ENCODE results near the gene TRIM47.
"Not testable (repeated sequence)": the region's sequence is repeated elsewhere in the genome, so short reads cannot be mapped to it uniquely, and the experiment has no call there.

Gene TRIM47

GRCh38 chr17:75873587-75874322 lies 4.6 kb downstream of the TRIM47 start:
- Histone ChIP-seq H3K9me3 (ENCODE audit: control insufficient read depth, insufficient read depth, low read depth, low read length) (no peaks in the 10 kb centered on the region), H3K4me1 (ENCODE audit: control insufficient read depth, insufficient read depth, low read length) (peaks cover 42% of the 10 kb centered on the region), H3K27me3 (ENCODE audit: control insufficient read depth, insufficient read depth, low read length) (peaks cover 22% of the 10 kb centered on the region), H3K4me3 (ENCODE audit: low read depth, low read length) (no peak overlapping the region), H3K36me3 (ENCODE audit: control insufficient read depth, insufficient read depth, low read length) (no peaks in the 10 kb centered on the region), H3K9ac (ENCODE audit: low read length) (no peak overlapping the region), H3K27ac (ENCODE audit: low read depth, low read length) (no peak overlapping the region)

- H3K4me1 ChIP-seq (ENCODE audit: control insufficient read depth, insufficient read depth, low read length), result peaks cover 42% of the 10 kb centered on the region
- no peak overlapping the region for H3K4me3 ChIP-seq (ENCODE audit: low read depth, low read length)
- no peak overlapping the region for H3K9ac ChIP-seq (ENCODE audit: low read length)
- no peak overlapping the region for H3K27ac ChIP-seq (ENCODE audit: low read depth, low read length)
- no peaks in the 10 kb centered on the region for H3K9me3 ChIP-seq (ENCODE audit: control insufficient read depth, insufficient read depth, low read depth, low read length)
- peaks cover 13% of the 10 kb centered on the region for H3K27me3 ChIP-seq (ENCODE audit: control insufficient read depth, insufficient read depth, low read length)
- H3K36me3 ChIP-seq (ENCODE audit: control insufficient read depth, insufficient read depth, low read length), result no peaks in the 10 kb centered on the region
Observed at GRCh38 chr17:75872434-75873351, 5.7 kb downstream of the TRIM47 start.

- H3K27me3 ChIP-seq (ENCODE audit: control insufficient read depth, insufficient read depth, low read length); H3K9ac ChIP-seq (ENCODE audit: low read length); H3K4me3 ChIP-seq (ENCODE audit: low read depth, low read length); H3K9me3 ChIP-seq (ENCODE audit: control insufficient read depth, insufficient read depth, low read depth, low read length); H3K27ac ChIP-seq (ENCODE audit: low read depth, low read length); H3K36me3 ChIP-seq (ENCODE audit: control insufficient read depth, insufficient read depth, low read length): not testable (repeated sequence)
- peaks cover 23% of the 10 kb centered on the region for H3K4me1 ChIP-seq (ENCODE audit: control insufficient read depth, insufficient read depth, low read length)
Observed at GRCh38 chr17:75870228-75870627, 8.2 kb downstream of the TRIM47 start.

DNA sequence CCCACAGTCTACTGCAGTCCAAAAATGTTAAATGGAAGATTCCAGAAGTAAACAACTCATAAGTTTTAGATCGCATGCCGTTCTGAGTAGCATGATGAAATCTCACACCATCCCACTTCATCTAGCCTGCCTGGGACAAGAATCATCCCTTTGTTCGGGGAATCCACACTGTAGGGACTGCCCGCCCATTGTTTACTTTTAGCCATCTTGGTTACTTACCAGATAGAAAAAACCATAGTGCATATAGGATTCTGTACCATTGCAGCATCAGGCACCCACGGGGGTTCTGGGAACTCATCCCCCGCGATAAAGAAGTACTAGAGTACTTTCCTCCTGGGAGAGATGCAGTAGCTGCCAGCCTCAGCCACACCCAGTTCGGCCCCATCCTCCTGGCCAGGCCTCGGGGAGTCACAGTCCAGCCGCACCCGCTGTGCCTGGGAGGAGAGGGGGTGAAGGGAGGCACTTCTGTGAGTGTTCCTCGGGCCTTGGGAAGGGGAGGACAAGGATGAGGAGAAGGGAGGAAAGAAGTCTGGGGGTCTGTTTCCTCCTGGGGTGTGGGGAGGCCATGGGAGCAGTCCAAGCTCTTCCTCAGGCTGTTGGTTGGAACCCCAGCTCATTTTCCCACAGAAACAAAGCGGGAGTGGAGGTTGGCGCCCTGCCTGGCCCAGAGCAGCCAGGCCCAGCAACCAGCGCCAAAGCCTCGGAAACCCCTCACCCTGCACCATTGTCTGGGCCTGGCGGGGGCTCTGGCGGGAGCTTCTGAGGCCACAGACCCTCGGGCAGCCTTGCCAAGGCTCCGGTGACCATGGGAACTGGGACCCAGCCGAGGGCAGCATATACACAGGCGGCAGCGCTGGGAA lies 8.9 kb downstream of the TRIM47 start:
- Histone ChIP-seq H3K4me1 (ENCODE audit: control insufficient read depth, insufficient read depth, low read length) (peaks cover 26% of the 10 kb centered on the region), H3K36me3 (ENCODE audit: control insufficient read depth, insufficient read depth, low read length) (no peaks in the 10 kb centered on the region), H3K27me3 (ENCODE audit: control insufficient read depth, insufficient read depth, low read length) (no peaks in the 10 kb centered on the region), H3K4me3 (ENCODE audit: low read depth, low read length) (no peak overlapping the region), H3K9me3 (ENCODE audit: control insufficient read depth, insufficient read depth, low read depth, low read length) (no peaks in the 10 kb centered on the region), H3K9ac (ENCODE audit: low read length) (peak overlapping the region; percentile 33), H3K27ac (ENCODE audit: low read depth, low read length) (no peak overlapping the region)

DNA sequence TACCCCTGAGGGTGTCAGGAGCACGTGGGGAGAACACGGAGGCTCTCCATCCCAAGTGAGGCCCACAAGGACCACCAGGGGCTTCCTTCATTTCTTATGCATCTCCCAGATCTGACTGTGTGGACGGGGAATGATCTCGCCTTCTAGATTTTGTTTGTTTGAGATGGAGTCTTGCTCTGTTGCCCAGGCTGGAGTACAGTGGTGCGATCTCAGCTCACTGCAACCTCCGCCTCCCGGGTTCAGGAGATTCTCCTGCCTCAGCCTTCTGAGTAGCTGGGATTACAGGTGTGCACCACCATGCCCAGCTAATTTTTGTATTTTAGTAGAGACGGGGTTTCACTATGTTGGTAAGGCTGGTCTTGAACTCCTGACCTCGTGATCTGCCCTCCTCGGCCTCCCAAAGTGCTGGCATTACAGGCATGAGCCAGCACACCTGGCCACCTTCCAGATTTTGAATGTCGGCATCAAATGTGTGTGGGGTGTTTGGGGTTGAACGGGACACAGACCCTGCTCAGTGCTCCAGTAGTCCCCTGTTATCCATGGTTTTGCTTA lies 9.6 kb downstream of the TRIM47 start:
- H3K27me3 ChIP-seq (ENCODE audit: control insufficient read depth, insufficient read depth, low read length); H3K36me3 ChIP-seq (ENCODE audit: control insufficient read depth, insufficient read depth, low read length); H3K4me3 ChIP-seq (ENCODE audit: low read depth, low read length); H3K27ac ChIP-seq (ENCODE audit: low read depth, low read length); H3K9me3 ChIP-seq (ENCODE audit: control insufficient read depth, insufficient read depth, low read depth, low read length); H3K9ac ChIP-seq (ENCODE audit: low read length): not testable (repeated sequence)
- peaks cover 30% of the 10 kb centered on the region for H3K4me1 ChIP-seq (ENCODE audit: control insufficient read depth, insufficient read depth, low read length)

DNA sequence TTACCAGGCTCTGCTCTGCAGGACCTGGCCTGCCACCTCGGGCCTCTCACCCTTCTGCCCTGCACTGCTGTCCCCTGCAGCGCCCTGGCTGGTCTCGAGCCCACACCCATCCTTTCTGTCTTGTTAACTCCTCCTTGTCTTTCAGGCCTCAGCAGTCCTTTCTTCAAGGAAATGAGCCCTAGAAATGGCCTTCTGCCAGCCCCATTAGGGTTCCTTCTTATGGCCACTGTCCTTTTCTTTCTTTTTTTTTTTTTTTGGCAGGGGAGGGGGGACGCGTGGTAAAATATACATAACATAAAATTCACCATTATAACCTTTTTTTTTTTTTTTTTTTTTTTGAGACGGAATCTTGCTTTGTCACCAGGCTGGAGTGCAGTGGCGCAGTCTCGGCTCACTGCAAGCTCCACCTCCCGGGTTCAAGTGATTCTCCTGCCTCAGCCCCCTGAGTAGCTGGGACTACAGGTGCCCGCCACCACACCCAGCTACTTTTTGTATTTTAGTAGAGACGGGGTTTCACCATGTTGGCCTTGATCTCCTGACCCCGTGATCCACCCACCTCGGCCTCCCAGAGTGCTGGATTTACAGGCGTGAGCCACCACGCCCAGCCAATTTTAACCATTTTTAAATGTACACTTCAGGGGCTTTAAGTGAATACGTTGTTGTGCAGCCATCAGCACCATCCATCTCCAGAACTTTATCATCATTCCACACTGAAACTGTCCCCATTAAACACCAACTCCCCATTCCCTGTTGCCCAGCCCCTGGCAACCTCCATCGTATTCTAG lies 12.8 kb downstream of the TRIM47 start:
- H3K9me3 ChIP-seq (ENCODE audit: control insufficient read depth, insufficient read depth, low read depth, low read length); H3K9ac ChIP-seq (ENCODE audit: low read length); H3K4me3 ChIP-seq (ENCODE audit: low read depth, low read length); H3K27ac ChIP-seq (ENCODE audit: low read depth, low read length); H3K36me3 ChIP-seq (ENCODE audit: control insufficient read depth, insufficient read depth, low read length); H3K27me3 ChIP-seq (ENCODE audit: control insufficient read depth, insufficient read depth, low read length): not testable (repeated sequence)
- peaks cover 18% of the 10 kb centered on the region; the same call in 1 of the 2 replicates for H3K4me1 ChIP-seq (ENCODE audit: control insufficient read depth, insufficient read depth, low read length)

DNA sequence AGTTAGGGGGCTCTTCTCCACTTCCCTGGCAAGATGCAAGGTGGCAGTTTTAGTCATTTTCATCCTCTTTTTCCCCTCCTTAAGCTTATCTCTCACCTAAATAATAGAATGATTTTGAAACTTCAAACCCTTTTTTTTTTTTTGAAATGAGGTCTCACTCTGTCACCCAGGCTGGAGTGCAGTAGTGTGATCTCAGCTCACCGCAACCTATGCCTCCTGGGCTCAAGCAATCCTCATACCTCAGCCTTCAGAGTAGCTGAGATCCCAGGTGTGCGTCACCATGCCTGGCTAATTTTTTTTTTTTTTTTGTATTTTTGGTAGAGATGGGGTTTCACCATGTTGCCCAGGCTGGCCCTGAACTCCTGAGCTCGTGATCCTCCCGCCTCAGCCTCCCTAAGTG lies 13.5 kb downstream of the TRIM47 start:
- not testable (repeated sequence) for H3K36me3 ChIP-seq (ENCODE audit: control insufficient read depth, insufficient read depth, low read length); H3K9me3 ChIP-seq (ENCODE audit: control insufficient read depth, insufficient read depth, low read depth, low read length); H3K27me3 ChIP-seq (ENCODE audit: control insufficient read depth, insufficient read depth, low read length); H3K27ac ChIP-seq (ENCODE audit: low read depth, low read length); H3K4me3 ChIP-seq (ENCODE audit: low read depth, low read length); H3K9ac ChIP-seq (ENCODE audit: low read length)
- peaks cover 16% of the 10 kb centered on the region; the same call in 1 of the 2 replicates for H3K4me1 ChIP-seq (ENCODE audit: control insufficient read depth, insufficient read depth, low read length)

GRCh38 chr17:75864448-75864871 lies 13.9 kb downstream of the TRIM47 start:
- Histone ChIP-seq H3K36me3 (ENCODE audit: control insufficient read depth, insufficient read depth, low read length) (no peaks in the 10 kb centered on the region), H3K27me3 (ENCODE audit: control insufficient read depth, insufficient read depth, low read length) (no peaks in the 10 kb centered on the region), H3K9ac (ENCODE audit: low read length) (no peak overlapping the region), H3K9me3 (ENCODE audit: control insufficient read depth, insufficient read depth, low read depth, low read length) (no peaks in the 10 kb centered on the region), H3K4me1 (ENCODE audit: control insufficient read depth, insufficient read depth, low read length) (peaks cover 11% of the 10 kb centered on the region; the same call in 1 of the 2 replicates), H3K27ac (ENCODE audit: low read depth, low read length) (no peak overlapping the region), H3K4me3 (ENCODE audit: low read depth, low read length) (no peak overlapping the region)

DNA sequence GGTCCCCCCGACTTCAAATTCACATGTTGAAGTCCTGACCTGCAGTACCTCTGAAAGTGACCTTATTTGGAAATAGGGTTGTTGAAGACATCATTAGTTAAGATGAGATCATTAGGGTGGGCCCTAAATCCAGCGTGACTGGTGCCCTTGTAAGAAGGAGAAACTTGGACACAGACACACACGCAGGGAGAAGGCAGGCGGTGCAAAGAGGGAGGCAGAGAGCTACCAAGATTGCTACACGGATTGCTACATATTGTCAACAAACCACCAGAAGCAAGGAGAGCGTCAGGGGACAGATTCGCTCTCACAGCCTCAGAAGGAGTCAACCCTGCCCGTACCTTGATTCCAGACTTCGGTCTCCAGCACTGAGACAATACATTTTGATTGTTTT lies 16.5 kb downstream of the TRIM47 start:
- no peak overlapping the region for H3K27ac ChIP-seq (ENCODE audit: low read depth, low read length)
- no peaks in the 10 kb centered on the region for H3K9me3 ChIP-seq (ENCODE audit: control insufficient read depth, insufficient read depth, low read depth, low read length)
- no peaks in the 10 kb centered on the region for H3K36me3 ChIP-seq (ENCODE audit: control insufficient read depth, insufficient read depth, low read length)
- H3K27me3 ChIP-seq (ENCODE audit: control insufficient read depth, insufficient read depth, low read length), result no peaks in the 10 kb centered on the region
- H3K4me3 ChIP-seq (ENCODE audit: low read depth, low read length), result no peak overlapping the region
- H3K4me1 ChIP-seq (ENCODE audit: control insufficient read depth, insufficient read depth, low read length), result peaks cover 7% of the 10 kb centered on the region; the same call in 1 of the 2 replicates
- no peak overlapping the region for H3K9ac ChIP-seq (ENCODE audit: low read length)

DNA sequence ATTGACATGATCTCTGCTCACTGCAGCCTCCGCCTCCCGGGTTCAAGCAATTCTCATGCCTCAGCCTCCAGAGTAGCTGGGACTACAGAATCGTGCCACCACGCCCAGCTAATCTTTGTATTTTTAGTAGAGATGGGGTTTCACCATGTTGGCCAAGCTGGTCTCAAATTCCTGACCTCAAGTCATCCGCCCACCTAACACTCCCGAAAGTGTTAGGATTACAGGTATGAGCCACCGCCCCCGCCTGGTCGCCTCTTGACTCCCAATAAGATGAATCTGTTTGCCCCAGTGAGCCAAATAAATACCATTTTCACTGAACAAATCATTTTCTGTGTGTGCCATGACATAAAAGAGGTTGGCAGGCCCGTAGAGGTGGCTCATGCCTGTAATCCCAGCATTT lies 19.0 kb downstream of the TRIM47 start:
- H3K27ac ChIP-seq (ENCODE audit: low read depth, low read length); H3K9ac ChIP-seq (ENCODE audit: low read length); H3K4me3 ChIP-seq (ENCODE audit: low read depth, low read length): not testable (repeated sequence)

More for the DNA sequence above, 19.0 kb downstream of the TRIM47 start:
- H3K27me3 ChIP-seq (ENCODE audit: control insufficient read depth, insufficient read depth, low read length); H3K9me3 ChIP-seq (ENCODE audit: control insufficient read depth, insufficient read depth, low read depth, low read length); H3K4me1 ChIP-seq (ENCODE audit: control insufficient read depth, insufficient read depth, low read length); H3K36me3 ChIP-seq (ENCODE audit: control insufficient read depth, insufficient read depth, low read length): not testable (repeated sequence)
